Measurements from ENCODE around the gene ADAP1.
A peak's percentile ranks its signal among the peaks of the same experiment; 100 is the strongest.

The ADAP1 gene

GRCh38 chr7:935874-936385 is 18.6 kb downstream of the ADAP1 start:
- no peak for DNase-seq

- no peak for DNase-seq
These were observed 19.2 kb downstream of the ADAP1 start for GRCh38 chr7:935164-935873.

GRCh38 chr7:934469-935163 is 19.9 kb downstream of the ADAP1 start:
- no peak for DNase-seq

- no peak for DNase-seq
These were observed 21.9 kb downstream of the ADAP1 start for GRCh38 chr7:932651-932975.

- DNase-seq = no peak
These were observed 22.4 kb downstream of the ADAP1 start for GRCh38 chr7:931871-932650.

- DNase-seq = no peak
These were observed 23.3 kb downstream of the ADAP1 start for GRCh38 chr7:930975-931758.

- DNase-seq = peak; percentile 51
These were observed 25.2 kb downstream of the ADAP1 start for GRCh38 chr7:929311-929711.

- peak; percentile 52 for DNase-seq
These were observed 27.3 kb downstream of the ADAP1 start for GRCh38 chr7:927031-927671.

- peak; percentile 56 for DNase-seq
These were observed 28.1 kb downstream of the ADAP1 start for GRCh38 chr7:926061-927030.

GRCh38 chr7:925601-926000 is 28.9 kb downstream of the ADAP1 start:
- DNase-seq = peak; percentile 89

- peak; percentile 86 for DNase-seq
These were observed 29.8 kb downstream of the ADAP1 start for GRCh38 chr7:924541-925231.

GRCh38 chr7:924042-924441 is 30.4 kb downstream of the ADAP1 start:
- DNase-seq = peak; percentile 50

- peak; percentile 91 for DNase-seq
These were observed 31.1 kb downstream of the ADAP1 start for GRCh38 chr7:923108-924041.

GRCh38 chr7:922334-923107 is 32.0 kb downstream of the ADAP1 start:
- DNase-seq = peak; percentile 79

- peak; percentile 73 for DNase-seq
These were observed 32.7 kb downstream of the ADAP1 start for GRCh38 chr7:921581-922333.

GRCh38 chr7:921071-921461 is 33.4 kb downstream of the ADAP1 start:
- no peak for DNase-seq

GRCh38 chr7:920351-921070 is 34.0 kb downstream of the ADAP1 start:
- peak; percentile 69 for DNase-seq
